NCI-H2227 treated with DMSO at 0.1 percent for 48 hours (cell line): Measurements from ENCODE around the gene GSG1L.

Experiments used
- DNase-seq: peaks from one replicate; lab custom pipeline; 2025; lab: John Stamatoyannopoulos, UW

GSG1L gene

GRCh38 chr16:28014851-28015250 is 48.7 kb downstream of the GSG1L start:
- DNase-seq, result no peak

GRCh38 chr16:28013878-28014277 is 49.6 kb downstream of the GSG1L start:
- no peak for DNase-seq

GRCh38 chr16:28013392-28013791 is 50.1 kb downstream of the GSG1L start:
- no peak for DNase-seq

GRCh38 chr16:28011971-28012445 is 51.5 kb downstream of the GSG1L start:
- DNase-seq, result no peak

- no peak for DNase-seq
Observed at GRCh38 chr16:28011223-28011622, 52.3 kb downstream of the GSG1L start.

- DNase-seq, result no peak
Observed at GRCh38 chr16:28010671-28011070, 52.8 kb downstream of the GSG1L start.

GRCh38 chr16:28009586-28010373 is 53.7 kb downstream of the GSG1L start:
- no peak for DNase-seq

- DNase-seq, result no peak
Observed at GRCh38 chr16:28003923-28004322, 59.6 kb downstream of the GSG1L start.

GRCh38 chr16:28003021-28003865 is 60.3 kb downstream of the GSG1L start:
- DNase-seq, result no peak

- DNase-seq, result no peak
Observed at GRCh38 chr16:28001642-28002041, 61.9 kb downstream of the GSG1L start.

- no peak for DNase-seq
Observed at GRCh38 chr16:28001184-28001583, 62.3 kb downstream of the GSG1L start.

- DNase-seq, result no peak
Observed at GRCh38 chr16:28000314-28001169, 63.0 kb downstream of the GSG1L start.

- DNase-seq, result no peak
Observed at GRCh38 chr16:27999687-28000086, 63.8 kb downstream of the GSG1L start.

- no peak for DNase-seq
Observed at GRCh38 chr16:27995378-27995777, 68.1 kb downstream of the GSG1L start.

GRCh38 chr16:27994686-27995085 is 68.8 kb downstream of the GSG1L start:
- no peak for DNase-seq

- DNase-seq, result no peak
Observed at GRCh38 chr16:27993587-27993986, 69.9 kb downstream of the GSG1L start.

- no peak for DNase-seq
Observed at GRCh38 chr16:27991876-27992275, 71.6 kb downstream of the GSG1L start.

GRCh38 chr16:27985981-27986380 is 77.5 kb downstream of the GSG1L start:
- no peak for DNase-seq

GRCh38 chr16:27984121-27984520 is 79.4 kb downstream of the GSG1L start:
- no peak for DNase-seq

GRCh38 chr16:27983244-27983643 is 80.3 kb downstream of the GSG1L start:
- DNase-seq, result no peak

- no peak for DNase-seq
Observed at GRCh38 chr16:27982184-27982583, 81.3 kb downstream of the GSG1L start.
